SHP77 (cell line): ENCODE results near the gene AURKA.
A peak's percentile ranks its signal among the peaks of the same experiment; 100 is the strongest.

Experiments
- DNase-seq, 2 experiments: peaks; one replicate each; lab custom pipeline; 2025; lab: John Stamatoyannopoulos, UW

Gene AURKA

GRCh38 chr20:56392132-56392880, at the start of gene AURKA, which contains the start of gene CSTF1:
Gene AURKA (minus strand): TSS chr20:56392215. CDS start chr20:56388197, 4,018 bp downstream.
Gene CSTF1 (plus strand): TSS chr20:56392645. CDS start chr20:56395553, 2,908 bp downstream.
- DNase-seq = peak; percentile 100

GRCh38 chr20:56440346-56441007, 48.5 kb upstream of the AURKA start:
- DNase-seq = no peak

DNA sequence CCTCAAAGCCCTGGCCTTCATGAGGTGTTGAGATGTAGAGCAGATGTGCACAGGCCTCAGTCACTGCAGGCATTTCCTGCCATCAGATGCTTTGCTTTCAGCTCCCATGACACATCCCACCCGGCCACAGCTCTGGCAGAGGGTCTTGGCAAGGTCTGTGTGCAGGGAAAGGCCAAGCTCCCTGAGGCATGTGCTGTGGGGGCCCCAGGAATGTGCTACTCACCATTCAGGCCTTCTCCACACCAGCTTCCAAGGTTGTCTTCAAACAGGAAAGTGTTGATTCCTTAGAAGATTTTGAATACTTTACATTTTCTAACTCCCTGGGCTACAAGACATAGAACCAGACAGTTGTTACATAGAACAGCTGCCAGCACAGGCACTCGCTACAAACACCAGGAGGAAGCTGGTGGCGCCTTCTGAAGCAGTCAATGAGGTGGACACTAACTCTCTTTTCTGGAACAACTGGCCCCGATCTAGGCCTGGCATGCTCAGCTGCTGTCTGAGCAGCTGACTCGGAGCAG, 47.8 kb upstream of the AURKA start:
- no peak for DNase-seq

- no peak for DNase-seq
These were observed 46.3 kb upstream of the AURKA start for GRCh38 chr20:56438284-56438683.

GRCh38 chr20:56437196-56437960, 45.4 kb upstream of the AURKA start:
- no peak for DNase-seq

- no peak for DNase-seq
These were observed 41.9 kb upstream of the AURKA start for GRCh38 chr20:56433880-56434255.

DNA sequence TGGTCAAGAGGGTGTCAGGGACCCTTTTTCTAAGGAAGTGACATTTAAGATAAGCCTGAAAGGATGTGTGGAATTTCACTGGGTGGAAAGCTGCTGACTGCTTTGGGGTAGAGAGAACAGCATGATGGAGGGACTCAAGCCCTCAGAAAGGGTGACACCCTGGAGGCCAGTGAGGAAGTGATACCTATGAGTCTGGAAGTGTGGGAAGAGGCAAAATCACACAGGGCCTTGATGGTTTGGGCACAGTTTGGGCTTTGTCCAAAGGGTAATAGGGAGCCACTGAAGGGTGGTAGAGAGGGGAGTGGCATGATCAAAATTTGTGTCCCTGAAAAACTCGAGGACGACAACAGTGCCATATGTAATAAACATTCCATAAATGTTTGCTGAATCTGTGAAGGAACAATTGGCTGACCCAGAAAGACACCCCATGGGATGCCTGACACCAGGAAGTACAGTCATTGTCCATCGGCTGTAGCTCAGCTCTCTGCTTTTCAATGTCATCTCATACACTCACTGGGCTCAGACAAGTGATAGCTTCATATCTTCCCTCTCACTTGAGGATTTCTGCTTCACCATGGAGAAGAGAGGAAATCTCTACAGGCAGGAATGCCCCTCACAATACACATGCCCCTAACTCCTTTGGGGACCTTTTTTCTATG, 41.3 kb upstream of the AURKA start:
- DNase-seq = no peak

GRCh38 chr20:56431471-56431870, 39.5 kb upstream of the AURKA start:
- no peak for DNase-seq

GRCh38 chr20:56430957-56431356, 38.9 kb upstream of the AURKA start:
- DNase-seq = no peak

DNA sequence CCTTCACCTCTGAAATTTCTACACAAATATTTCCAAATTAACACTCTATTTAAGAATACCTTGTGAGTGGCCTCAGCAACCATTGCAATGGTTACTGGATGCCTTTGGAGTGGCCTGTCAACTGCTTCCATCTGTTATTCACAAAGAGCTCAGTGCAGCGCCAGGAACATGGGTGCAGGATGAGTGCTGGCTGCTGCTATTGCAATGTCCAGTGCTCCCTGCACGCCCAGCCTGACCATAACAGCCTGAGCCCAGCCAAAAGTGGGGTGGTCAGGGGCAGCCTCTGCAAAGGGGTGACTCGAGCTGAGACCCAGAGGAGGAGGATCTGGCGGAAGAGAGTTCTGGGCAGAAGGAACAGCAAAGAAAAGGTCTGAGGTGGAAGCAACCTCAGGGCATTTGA, 38.4 kb upstream of the AURKA start:
- DNase-seq = no peak

DNA sequence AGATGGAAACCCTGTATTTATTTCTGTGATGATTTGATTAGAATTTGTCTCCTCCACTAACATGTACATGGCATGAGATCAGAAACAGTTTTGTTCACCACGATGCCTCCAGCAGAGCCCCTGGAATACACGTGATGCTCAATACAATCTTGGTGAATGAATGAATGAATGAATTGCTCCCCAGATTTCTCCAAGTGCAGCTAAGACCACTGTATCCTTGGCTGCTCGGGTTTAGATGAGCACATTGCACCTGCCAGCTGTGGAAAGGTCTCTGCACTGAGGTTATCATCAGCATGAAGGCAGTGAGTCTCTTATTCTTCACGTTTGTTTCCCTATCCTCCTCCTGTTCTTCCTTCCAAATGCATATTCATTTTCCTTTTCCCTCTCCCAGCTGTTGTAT, 37.9 kb upstream of the AURKA start:
- no peak for DNase-seq

DNA sequence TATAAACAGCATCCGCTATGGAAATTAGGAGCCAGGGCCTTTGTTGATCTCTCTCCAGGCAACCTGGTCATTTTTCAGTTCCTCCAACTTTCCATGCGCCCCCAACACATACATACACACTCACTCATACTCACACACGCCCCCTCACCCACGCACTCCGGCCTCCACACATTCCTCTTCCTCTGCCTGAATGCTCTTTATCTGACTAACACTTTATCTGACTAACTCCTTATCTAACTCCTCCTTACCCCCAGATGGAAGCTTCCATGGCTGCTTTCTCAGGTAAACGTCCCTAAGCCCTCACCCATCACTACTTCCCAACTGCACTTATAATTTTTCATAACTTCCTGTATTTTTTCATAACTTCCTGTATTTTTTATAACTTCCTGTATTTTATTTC, 37.5 kb upstream of the AURKA start:
- DNase-seq = no peak

GRCh38 chr20:56428881-56429280, 36.9 kb upstream of the AURKA start:
- no peak for DNase-seq

DNA sequence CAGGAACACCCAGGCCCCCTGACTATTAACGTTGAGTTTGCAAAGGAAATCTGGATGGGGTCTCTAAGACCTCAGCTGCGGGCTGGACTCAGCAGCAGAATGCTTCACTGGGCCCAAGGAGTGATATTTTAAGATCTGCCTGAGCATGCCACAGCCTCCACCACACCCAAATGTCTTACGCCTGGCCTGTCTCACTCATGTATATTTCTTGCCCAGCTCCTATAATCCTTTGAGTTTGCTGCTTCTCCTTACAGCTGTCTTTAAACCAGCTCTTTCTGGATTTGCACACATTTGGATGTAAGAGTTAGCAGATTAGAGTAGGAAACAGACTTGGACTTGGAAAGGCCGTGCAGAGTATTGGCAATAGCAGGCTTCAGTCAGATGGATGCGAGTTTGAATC, 36.4 kb upstream of the AURKA start:
- no peak for DNase-seq

- no peak for DNase-seq
These were observed 35.8 kb upstream of the AURKA start for GRCh38 chr20:56427797-56428196.

- DNase-seq = no peak
These were observed 34.9 kb upstream of the AURKA start for GRCh38 chr20:56426926-56427325.

- no peak for DNase-seq
These were observed 34.0 kb upstream of the AURKA start for GRCh38 chr20:56426026-56426425.

GRCh38 chr20:56424931-56425330, 32.9 kb upstream of the AURKA start:
- no peak for DNase-seq

DNA sequence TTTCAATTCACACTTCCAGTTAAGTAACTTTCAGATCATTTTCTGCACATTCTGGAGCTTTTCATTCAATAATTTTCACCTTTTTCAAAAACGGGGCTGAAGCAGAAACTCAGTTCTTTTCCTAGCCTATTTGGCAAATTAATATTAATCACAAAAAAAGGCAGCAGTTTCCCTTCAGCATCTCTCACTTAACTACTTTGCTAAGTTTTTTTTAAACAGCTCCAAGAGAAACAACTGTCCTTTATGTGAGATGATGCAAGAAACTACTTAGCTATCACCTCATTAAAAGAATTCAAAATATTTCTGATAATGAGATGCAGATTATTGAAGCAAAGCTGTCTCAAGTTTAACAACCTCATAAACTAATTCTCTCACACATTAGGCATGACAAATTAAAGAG, 31.9 kb upstream of the AURKA start:
- DNase-seq = no peak

DNA sequence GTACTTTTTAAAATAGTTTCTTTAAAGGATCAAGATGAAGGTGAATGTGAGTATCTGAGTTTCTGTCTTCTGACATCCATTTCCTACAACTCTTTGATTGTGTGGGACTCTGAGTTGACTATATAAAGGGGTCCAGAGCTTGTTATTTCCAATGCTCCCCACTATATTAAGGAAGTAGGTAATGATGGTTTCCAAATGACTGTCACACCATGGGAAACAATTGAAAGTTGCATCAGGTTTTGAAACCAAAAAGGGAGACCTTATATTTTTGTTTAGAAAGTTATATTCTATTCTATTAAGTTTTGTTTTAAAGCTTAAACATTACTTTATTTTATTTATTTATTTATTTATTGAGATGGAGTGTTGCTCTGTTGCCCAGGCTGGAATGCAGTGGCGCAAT, 31.2 kb upstream of the AURKA start:
- no peak for DNase-seq

DNA sequence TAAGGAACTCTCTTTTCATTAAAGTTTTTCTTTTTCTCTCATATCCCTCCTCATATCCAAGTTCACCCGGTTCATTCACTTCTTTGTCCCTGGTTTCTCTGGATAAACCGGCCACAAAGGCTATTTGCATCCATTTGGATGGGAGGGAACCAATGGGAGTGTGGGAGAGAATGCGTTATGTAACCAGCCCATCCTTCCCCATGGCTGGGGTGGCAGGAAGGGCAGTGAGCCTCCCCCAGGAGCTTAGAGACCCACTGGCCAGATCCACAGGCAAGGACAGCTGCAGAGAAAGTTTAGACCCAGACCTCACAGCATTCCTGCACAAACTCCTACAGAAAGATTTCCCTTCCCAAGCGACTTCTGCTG, 30.8 kb upstream of the AURKA start:
- DNase-seq = no peak
